GM23338 (cell line): ENCODE results near the gene CCDC150. TPM values are rescaled to one million over a fixed set of nuclear protein-coding genes. Genes with fewer than 3 reads are reported as not detected.

Experiments
- ATAC-seq: fragments of 200-7000 bp; cut with Tn5 transposase; 3 replicates; pipeline ENCODE4 v1.9.1; 2020
- DNase-seq: peaks from one replicate; pipeline ENCODE4 v3.0.0-alpha.2; 2015; ENCODE audit warnings: low spot score
- H2AFZ ChIP-seq: fragments of 200-600 bp; sonication (generic); 2 replicates; pipeline ENCODE4 v1.8.0; 2016; ENCODE audit warnings: antibody characterized with exemption, mild to moderate bottlenecking, moderate library complexity
- H3F3A ChIP-seq: fragments of 200-600 bp; sonication (generic); replicated peaks from 2 replicates; pipeline ENCODE4 v1.8.0; 2017; ENCODE audit warnings: antibody characterized with exemption, mixed run types, low read depth
- H3K27ac ChIP-seq: fragments of 200-600 bp; sonication (generic); 2 replicates; pipeline ENCODE4 v1.6.1; 2016; ENCODE audit warnings: low read depth
- H3K27me3 ChIP-seq: fragments of 200-600 bp; sonication (generic); 2 replicates; pipeline ENCODE4 v1.8.0; 2016; ENCODE audit warnings: mild to moderate bottlenecking, mixed run types, moderate library complexity; ENCODE audit not compliant: insufficient read depth
- H3K36me3 ChIP-seq: fragments of 200-600 bp; sonication (generic); 2 replicates; pipeline ENCODE4 v1.8.0; 2016; ENCODE audit warnings: mild to moderate bottlenecking; ENCODE audit not compliant: insufficient read depth
- H3K4me1 ChIP-seq: fragments of 200-600 bp; sonication (generic); 2 replicates; pipeline ENCODE4 v1.8.0; 2016; ENCODE audit warnings: mild to moderate bottlenecking, moderate library complexity; ENCODE audit not compliant: insufficient read depth
- H3K4me2 ChIP-seq: fragments of 200-600 bp; sonication (generic); 2 replicates; pipeline ENCODE4 v1.7.1; 2017; ENCODE audit warnings: mixed run types
- H3K4me3 ChIP-seq: fragments of 200-600 bp; sonication (generic); 2 replicates; pipeline ENCODE4 v1.6.1; 2016; ENCODE audit warnings: mixed run types
- H3K79me2 ChIP-seq: fragments of 200-600 bp; sonication (generic); replicated peaks from 2 replicates; pipeline ENCODE4 v1.8.0; 2017; ENCODE audit warnings: mild to moderate bottlenecking; ENCODE audit not compliant: insufficient read depth
- H3K9me2 ChIP-seq: fragments of 200-600 bp; sonication (generic); 2 replicates; pipeline ENCODE4 v1.8.0; 2017; ENCODE audit not compliant: insufficient read depth
- H4K20me1 ChIP-seq: fragments of 200-600 bp; sonication (generic); replicated peaks from 2 replicates; pipeline ENCODE4 v1.8.0; 2017; ENCODE audit warnings: mild to moderate bottlenecking; ENCODE audit not compliant: insufficient read depth
- H3K27ac Mint-ChIP-seq: 2 replicates; pipeline ENCODE4 v1.8.0; 2020; ENCODE audit warnings: inconsistent platforms, mild to moderate bottlenecking, moderate library complexity, mixed read lengths
- H3K27me3 Mint-ChIP-seq: 3 replicates; pipeline ENCODE4 v1.8.0; 2022; ENCODE audit warnings: low read depth, mild to moderate bottlenecking, moderate library complexity, mixed read lengths, inconsistent platforms; ENCODE audit not compliant: insufficient read depth, poor library complexity
- H3K36me3 Mint-ChIP-seq: 3 replicates; pipeline ENCODE4 v1.8.0; 2021; ENCODE audit warnings: low read depth, mild to moderate bottlenecking, inconsistent platforms, moderate library complexity, mixed read lengths
- H3K4me1 Mint-ChIP-seq: 3 replicates; pipeline ENCODE4 v1.8.0; 2020; ENCODE audit warnings: mild to moderate bottlenecking, inconsistent platforms, mixed read lengths
- H3K4me3 Mint-ChIP-seq: 3 replicates; pipeline ENCODE4 v1.8.0; 2021; ENCODE audit warnings: moderate library complexity, mild to moderate bottlenecking, inconsistent platforms, mixed read lengths
- H3K9me3 Mint-ChIP-seq: 3 replicates; pipeline ENCODE4 v1.8.0; 2020; ENCODE audit warnings: moderate library complexity, mild to moderate bottlenecking, inconsistent platforms, mixed read lengths
- NANOG ChIP-seq: IDR thresholded peaks from 2 replicates; pipeline ENCODE4 v1.6.1; 2016; ENCODE audit warnings: antibody characterized with exemption, borderline replicate concordance
- POLR2AphosphoS5 ChIP-seq: IDR thresholded peaks from 2 replicates; pipeline ENCODE4 v1.6.1; 2016; ENCODE audit warnings: antibody characterized with exemption, low read depth
- STAT1 ChIP-seq: IDR thresholded peaks from one replicate; pipeline ENCODE4 v1.6.1; 2016; ENCODE audit warnings: antibody characterized with exemption; ENCODE audit not compliant: unreplicated experiment
- ZNF331 ChIP-seq: fragments of 250-450 bp; sonication (Bioruptor Pico); IDR thresholded peaks from 2 replicates; pipeline ENCODE4 v1.5.0; 2020; ENCODE audit warnings: low read depth, mild to moderate bottlenecking, moderate library complexity
- ZNF462 ChIP-seq: fragments of 250-450 bp; sonication (Bioruptor Pico); IDR thresholded peaks from 2 replicates; pipeline ENCODE4 v1.5.0; 2020; ENCODE audit warnings: mild to moderate bottlenecking, moderate library complexity
- polyA plus RNA-seq: library from polyadenylated mRNA; unstranded; fragments of >200 nt; fragmentation: Nextera tagmentation; extraction: Ambion mirVana; gene quantifications from 2 replicates; pipeline ENCODE4 v1.2.1, GENCODE V29; 2016
- total RNA-seq: library from RNA; depleted of rRNA; stranded (reverse); fragments of >200 nt; shearing (Covaris generic); gene quantifications from 2 replicates; pipeline ENCODE4 v1.2.3, GENCODE V29; 2014
- TF ChIP-seq, protein P1 (sequence below), 2 experiments: fragments of 200-600 bp in 1 of 2; sonication (generic) in 1 of 2; conservative IDR thresholded peaks; 2 replicates each; pipeline versions ENCODE4 v1.5.1 to v1.6.1; 2016 to 2017; ENCODE audit warnings: antibody characterized with exemption in 2 of 2, low read depth in 2 of 2, mild to moderate bottlenecking in 2 of 2, moderate library complexity in 1 of 2

CCDC150 gene
- total and polyA plus RNA-seq, 2 experiments from 2014 or later: 56.3 to 68.3 TPM

- TF ChIP-seq POLR2AphosphoS5: no peak
- Histone ChIP-seq H4K20me1 (no peaks in the 10 kb centered on the region; the same call in 1 of the 2 replicates), H3K4me2 (no peak overlapping the region), H3K79me2 (no peaks in the 10 kb centered on the region), H3K36me3 (peaks cover 6% of the 10 kb centered on the region), H3K4me3 (no peak overlapping the region), H2AFZ (no peak overlapping the region), H3K27ac (no peak overlapping the region), H3K9me2 (no peaks in the 10 kb centered on the region), H3F3A (no peaks in the 10 kb centered on the region), H3K4me1 (no peaks in the 10 kb centered on the region), H3K27me3 (no peaks in the 10 kb centered on the region)
- no peak for DNase-seq
- no peaks in the 10 kb centered on the region for H3K9me3 Mint-ChIP-seq
- H3K4me1 Mint-ChIP-seq: no peaks in the 10 kb centered on the region
- no peaks in the 10 kb centered on the region for H3K27me3 Mint-ChIP-seq
- H3K4me3 Mint-ChIP-seq: no peak overlapping the region
- ATAC-seq: no peak
- H3K27ac Mint-ChIP-seq: no peak overlapping the region
- peaks cover 35% of the 10 kb centered on the region for H3K36me3 Mint-ChIP-seq
Measured at GRCh38 chr2:196675963-196676362, 36.4 kb downstream of the CCDC150 start.

- H3K36me3 Mint-ChIP-seq: peaks cover 34% of the 10 kb centered on the region
- H3K36me3 ChIP-seq: peaks cover 6% of the 10 kb centered on the region
- H3K27ac ChIP-seq: no peak overlapping the region
- ATAC-seq: no peak
- no peaks in the 10 kb centered on the region for H3K9me3 Mint-ChIP-seq
- no peaks in the 10 kb centered on the region for H3K4me1 ChIP-seq
- H3K4me2 ChIP-seq: no peak overlapping the region
- no peaks in the 10 kb centered on the region for H3K9me2 ChIP-seq
- H3K27me3 ChIP-seq: no peaks in the 10 kb centered on the region
- H2AFZ ChIP-seq: no peak overlapping the region
- no peak overlapping the region for H3K4me3 ChIP-seq
- H3K27me3 Mint-ChIP-seq: no peaks in the 10 kb centered on the region
- no peaks in the 10 kb centered on the region; the same call in 1 of the 2 replicates for H4K20me1 ChIP-seq
- no peak overlapping the region for H3K4me3 Mint-ChIP-seq
- no peak for DNase-seq
- no peaks in the 10 kb centered on the region for H3K79me2 ChIP-seq
- H3K4me1 Mint-ChIP-seq: no peaks in the 10 kb centered on the region
- H3F3A ChIP-seq: no peaks in the 10 kb centered on the region
- TF ChIP-seq STAT1: no peak
- TF ChIP-seq, protein P1, sequence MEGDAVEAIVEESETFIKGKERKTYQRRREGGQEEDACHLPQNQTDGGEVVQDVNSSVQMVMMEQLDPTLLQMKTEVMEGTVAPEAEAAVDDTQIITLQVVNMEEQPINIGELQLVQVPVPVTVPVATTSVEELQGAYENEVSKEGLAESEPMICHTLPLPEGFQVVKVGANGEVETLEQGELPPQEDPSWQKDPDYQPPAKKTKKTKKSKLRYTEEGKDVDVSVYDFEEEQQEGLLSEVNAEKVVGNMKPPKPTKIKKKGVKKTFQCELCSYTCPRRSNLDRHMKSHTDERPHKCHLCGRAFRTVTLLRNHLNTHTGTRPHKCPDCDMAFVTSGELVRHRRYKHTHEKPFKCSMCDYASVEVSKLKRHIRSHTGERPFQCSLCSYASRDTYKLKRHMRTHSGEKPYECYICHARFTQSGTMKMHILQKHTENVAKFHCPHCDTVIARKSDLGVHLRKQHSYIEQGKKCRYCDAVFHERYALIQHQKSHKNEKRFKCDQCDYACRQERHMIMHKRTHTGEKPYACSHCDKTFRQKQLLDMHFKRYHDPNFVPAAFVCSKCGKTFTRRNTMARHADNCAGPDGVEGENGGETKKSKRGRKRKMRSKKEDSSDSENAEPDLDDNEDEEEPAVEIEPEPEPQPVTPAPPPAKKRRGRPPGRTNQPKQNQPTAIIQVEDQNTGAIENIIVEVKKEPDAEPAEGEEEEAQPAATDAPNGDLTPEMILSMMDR (conservative IDR thresholded peaks at IDR 0.05; ENCODE audit: low read depth in 2 of 2): no peak
- no peak for TF ChIP-seq ZNF462 (CRISPR knock-in tag)
- TF ChIP-seq NANOG: no peak
- no peak for TF ChIP-seq ZNF331 (CRISPR knock-in tag)
- H3K27ac Mint-ChIP-seq: no peak overlapping the region
Measured at GRCh38 chr2:196677404-196677803, 37.9 kb downstream of the CCDC150 start.
